GM12878 (cell line): ENCODE data around the gene PIP4K2B. TPM values are rescaled to one million over a fixed set of nuclear protein-coding genes. Genes with fewer than 3 reads are reported as not detected.
"Not testable (repeated sequence)": the region's sequence is repeated elsewhere in the genome, so short reads cannot be mapped to it uniquely, and the experiment has no call there.

ENCODE experiments used
- ATAC-seq: fragments of 200-7000 bp; cut with Tn5 transposase; 3 replicates; pipeline ENCODE4 v1.9.1; 2020; ENCODE audit warnings: mild to moderate bottlenecking, moderate library complexity
- BruUV-seq: library from RNA; stranded (reverse); fragments of 400-500 nt; replicated peaks from 2 replicates; lab custom pipeline; 2021; lab: Mats Ljungman, UMichigan
- CTCF ChIA-PET: fragments of 300-600 bp; sonication (Branson Sonifier 250); formaldehyde crosslinking; extraction: SDS; loops from one replicate; lab custom pipeline; 2021; ENCODE audit warnings: inconsistent platforms; lab: Yijun Ruan, JAX
- POLR2A ChIA-PET: fragments of 350-600 bp; formaldehyde crosslinking; extraction: SDS; loops from one replicate; lab custom pipeline; 2021; ENCODE audit warnings: inconsistent platforms; lab: Charles Lee
- RAD21 ChIA-PET: fragments of 300-600 bp; sonication (Branson Sonifier 250); formaldehyde crosslinking; loops from one replicate; lab custom pipeline; 2023; ENCODE audit warnings: antibody characterized with exemption; ENCODE audit not compliant: unreplicated experiment; lab: Charles Lee
- SMC1A ChIA-PET: fragments of 300-600 bp; sonication (Branson Sonifier 250); formaldehyde crosslinking; loops from one replicate; lab custom pipeline; 2023; ENCODE audit not compliant: unreplicated experiment, uncharacterized antibody; lab: Charles Lee
- DNase-seq: peaks from one replicate; pipeline ENCODE4 v3.0.0-alpha.2; 2011; ENCODE audit warnings: low read depth, low spot score
- FAIRE-seq: peaks from 3 replicates; lab custom pipeline; 2011; peaks lifted over from hg19 to GRCh38; lab: Jason Lieb, UNC
- H2AFZ ChIP-seq: 2 replicates; pipeline ENCODE4 v1.6.0; 2011; ENCODE audit warnings: low read depth, low read length, control low read depth; ENCODE audit not compliant: control insufficient read depth
- H3K27ac ChIP-seq: 2 replicates; pipeline ENCODE4 v1.5.1; 2011; ENCODE audit warnings: control low read depth; ENCODE audit not compliant: control insufficient read depth, insufficient read depth
- H3K27me3 ChIP-seq, 2 experiments: replicated peaks in 1 of 2; 2 replicates each; pipeline versions ENCODE4 v1.6.0 to v1.6.1; 2011; ENCODE audit warnings: low read length in 1 of 2; ENCODE audit not compliant: control insufficient read depth in 2 of 2, insufficient read depth in 2 of 2
- H3K36me3 ChIP-seq, 2 experiments: 2 replicates each; pipeline ENCODE4 v1.5.1; 2011; ENCODE audit warnings: low read length in 1 of 2; ENCODE audit not compliant: control insufficient read depth in 2 of 2, insufficient read depth in 2 of 2
- H3K4me1 ChIP-seq: 2 replicates; pipeline ENCODE4 v1.6.1; 2011; ENCODE audit warnings: mild to moderate bottlenecking, low read length, moderate library complexity, mixed read lengths; ENCODE audit not compliant: control insufficient read depth, insufficient read depth
- H3K4me2 ChIP-seq: 2 replicates; pipeline ENCODE4 v1.6.0; 2011; ENCODE audit warnings: control low read depth; ENCODE audit not compliant: control insufficient read depth, insufficient read depth
- H3K4me3 ChIP-seq: fragments of 200-600 bp; sonication (generic); 2 replicates; pipeline ENCODE4 v1.5.1; 2016
- H3K79me2 ChIP-seq: 2 replicates; pipeline ENCODE4 v1.6.0; 2011; ENCODE audit warnings: low read length; ENCODE audit not compliant: control insufficient read depth, insufficient read depth
- H3K9ac ChIP-seq: 2 replicates; pipeline ENCODE4 v1.8.0; 2011; ENCODE audit warnings: low read length, control low read depth, mixed read lengths; ENCODE audit not compliant: control insufficient read depth, insufficient read depth
- H3K9me3 ChIP-seq: replicated peaks from 3 replicates; pipeline ENCODE4 v1.5.1; 2011; ENCODE audit warnings: mild to moderate bottlenecking, low read length; ENCODE audit not compliant: control insufficient read depth, insufficient read depth
- H4K20me1 ChIP-seq: 2 replicates; pipeline ENCODE4 v1.6.0; 2011; ENCODE audit not compliant: control insufficient read depth, insufficient read depth
- ATF7 ChIP-seq: fragments of 450-650 bp; IDR thresholded peaks from 2 replicates; pipeline ENCODE4 v1.6.1; 2016; ENCODE audit warnings: low read depth, mild to moderate bottlenecking
- CEBPB ChIP-seq, 2 experiments: fragments of 150-350 bp in 1 of 2; IDR thresholded peaks; 2 replicates each; pipeline ENCODE4 v1.6.1; 2012 to 2014; ENCODE audit warnings: low read depth in 2 of 2, low read length in 2 of 2, borderline replicate concordance in 1 of 2, inconsistent platforms in 1 of 2
- ESRRA ChIP-seq: IDR thresholded peaks from 2 replicates; pipeline ENCODE4 v1.6.1; 2012; ENCODE audit warnings: mild to moderate bottlenecking, low read length, improper control_type of control experiment
- NR2C1 ChIP-seq: fragments of 450-650 bp; IDR thresholded peaks from 2 replicates; pipeline ENCODE4 v1.6.1; 2017; ENCODE audit warnings: antibody characterized with exemption, mild to moderate bottlenecking, moderate library complexity
- POLR2A ChIP-seq: IDR thresholded peaks from 2 replicates; pipeline ENCODE4 v1.6.1; 2011; ENCODE audit warnings: low read depth, mild to moderate bottlenecking, low read length
- POU2F2 ChIP-seq: IDR thresholded peaks from 3 replicates; pipeline ENCODE4 v1.6.1; 2011; ENCODE audit warnings: low read depth, mild to moderate bottlenecking, low read length, borderline replicate concordance
- RAD51 ChIP-seq: fragments of 450-650 bp; IDR thresholded peaks from 2 replicates; pipeline ENCODE4 v1.6.1; 2016; ENCODE audit warnings: moderate library complexity, mild to moderate bottlenecking, inconsistent platforms
- ZNF622 ChIP-seq: fragments of 450-650 bp; IDR thresholded peaks from 2 replicates; pipeline ENCODE4 v1.6.1; 2017; ENCODE audit warnings: mild to moderate bottlenecking, inconsistent platforms
- WGBS: methylation state at CpG from one replicate; pipeline ENCODE4 v1.1.6; 2016; ENCODE audit warnings: low lambda C conversion rate; ENCODE audit not compliant: insufficient replicate concordance, insufficient coverage; ENCODE audit errors: missing lambda C conversion rate; 5-methylcytosine and 5-hydroxymethylcytosine counted together
- in situ Hi-C: fragments of 300-500 bp; cut with MboI; formaldehyde crosslinking; loops from 9 replicates; pipeline ENCODE4 v1.14.3; 2018; ENCODE audit warnings: mixed read lengths
- intact Hi-C: fragments of 100-400 bp; cut with micrococcal nuclease; formaldehyde crosslinking; loops from one replicate; pipeline ENCODE4 v1.14.2; 2022; ENCODE audit not compliant: unreplicated experiment
- polyA plus RNA-seq, 11 experiments: library from polyadenylated mRNA; depleted of rRNA in 4 of 11; unstranded in 6 of 11; stranded (reverse) in 5 of 11; fragments of >200 nt; fragmentation: Nextera tagmentation in 4 of 11; fragmentation: Illumina TruSeq in 1 of 11; extraction: Ambion mirVana in 4 of 11; extraction: Trizol in 1 of 11; gene quantifications; 1 replicate in 1 of 11; 2 replicates in 10 of 11; pipeline versions ENCODE4 v1.2.1 to v1.2.3, GENCODE V29; 2011 to 2016; ENCODE audit warnings: inconsistent platforms in 2 of 11, missing spikeins in 2 of 11, low read depth in 1 of 11
- total RNA-seq, 4 experiments: library from RNA; depleted of rRNA in 3 of 4; stranded (reverse); fragments of >200 nt in 3 of 4; fragmentation: Illumina TruSeq in 1 of 4; extraction: Trizol in 1 of 4; gene quantifications; 2 replicates each; pipeline versions ENCODE4 v1.2.1 to v1.2.3, GENCODE V29; 2013 to 2021

The PIP4K2B gene
- total and polyA plus RNA-seq, 10 of the 15 experiments (the other 5 are each of a cell fraction or from before 2014, with no cell fraction given) = 3.8 to 30.3 (median 18.2) TPM

GRCh38 chr17:38791162-38791561 lies 8.2 kb downstream of the PIP4K2B start:
- no peak overlapping the region for H3K4me3 ChIP-seq
- ChIA-PET POLR2A (no interaction called here), CTCF (no interaction called here), SMC1A (no interaction called here), RAD21 (no interaction called here)
- 92% methylated on average over 5 of the region's 5 CpGs for WGBS
- H3K36me3 ChIP-seq = peaks cover 4% of the 10 kb centered on the region in 2 experiments; a peak in 2 of 4 replicates
- TF ChIP-seq ZNF622 = no peak
- TF ChIP-seq NR2C1 = no peak
- TF ChIP-seq ATF7 = no peak
- TF ChIP-seq POLR2A = no peak
- TF ChIP-seq POU2F2 = no peak
- no peak for TF ChIP-seq CEBPB (IDR thresholded peaks at IDR 0.05; ENCODE audit: borderline replicate concordance in 1 of 2, low read depth in 2 of 2, low read length in 2 of 2)
- no peak for TF ChIP-seq RAD51
- no peak for TF ChIP-seq ESRRA
- DNase-seq (no peak), ATAC-seq (no peak), FAIRE-seq (no peak)
- H3K79me2 ChIP-seq = peaks cover 6% of the 10 kb centered on the region
- no peaks in the 10 kb centered on the region; the same call in 1 of the 2 replicates for H3K4me1 ChIP-seq
- H3K4me2 ChIP-seq = no peak overlapping the region
- no peaks in the 10 kb centered on the region for H3K27me3 ChIP-seq
- no peak overlapping the region for H3K27ac ChIP-seq
- H2AFZ ChIP-seq = no peak overlapping the region
- in situ Hi-C loops = no loop called here
- H3K9me3 ChIP-seq = no peaks in the 10 kb centered on the region
- BruUV-seq = no TSS peak
- no peaks in the 10 kb centered on the region for H4K20me1 ChIP-seq
- intact Hi-C loops = no loop called here
- H3K9ac ChIP-seq = no peak overlapping the region

GRCh38 chr17:38790148-38790707 lies 9.1 kb downstream of the PIP4K2B start:
- H3K4me1 ChIP-seq, H3K27me3 ChIP-seq, FAIRE-seq, ATAC-seq, H3K9me3 ChIP-seq, H3K79me2 ChIP-seq, H3K27ac ChIP-seq, intact Hi-C loops, H3K4me3 ChIP-seq, H3K36me3 ChIP-seq, DNase-seq, SMC1A ChIA-PET, H2AFZ ChIP-seq, BruUV-seq, H3K4me2 ChIP-seq, in situ Hi-C loops, POLR2A ChIA-PET, RAD21 ChIA-PET, H3K9ac ChIP-seq, CTCF ChIA-PET, H4K20me1 ChIP-seq: not testable (repeated sequence)
- 93% methylated on average over 13 of the region's 13 CpGs for WGBS
